A549 (cell line): ENCODE data around the gene ADAMTSL5. TPM values are rescaled to one million over a fixed set of nuclear protein-coding genes. Genes with fewer than 3 reads are reported as not detected.

ENCODE experiments used
- ATAC-seq, 2 experiments: fragments of 200-7000 bp in 1 of 2; fragments of >200 bp in 1 of 2; cut with Nextera tagmentation in 1 of 2; cut with Tn5 transposase in 1 of 2; 3 replicates each; pipeline versions ENCODE4 v1.8.0 to v1.9.1; 2018 to 2020; ENCODE audit warnings: mild to moderate bottlenecking in 1 of 2, moderate library complexity in 1 of 2
- CTCF ChIA-PET: fragments of 300-600 bp; sonication (Branson Sonifier 250); formaldehyde crosslinking; extraction: SDS; loops from one replicate; lab custom pipeline; 2021; ENCODE audit warnings: antibody characterized with exemption, inconsistent platforms; lab: Yijun Ruan, JAX
- POLR2A ChIA-PET: fragments of 350-600 bp; formaldehyde crosslinking; extraction: SDS; loops from one replicate; lab custom pipeline; 2021; ENCODE audit warnings: antibody characterized with exemption, inconsistent platforms; lab: Yijun Ruan, JAX
- DNase-seq, 2 experiments: peaks; one replicate each; pipeline versions ENCODE4 v3.0.0 to v3.0.0-alpha.2; 2011 to 2016; ENCODE audit warnings: low read depth in 1 of 2, low spot score in 1 of 2
- FAIRE-seq: peaks from 2 replicates; lab custom pipeline; 2011; peaks lifted over from hg19 to GRCh38; lab: Jason Lieb, UNC
- H3K27ac ChIP-seq, 2 experiments: fragments of >200 bp; sonication (Bioruptor Twin); formaldehyde crosslinking; 3 replicates each; pipeline ENCODE4 v1.5.1; 2016 to 2017
- H3K4me1 ChIP-seq: fragments of >200 bp; sonication (Bioruptor Twin); formaldehyde crosslinking; 3 replicates; pipeline ENCODE4 v1.6.1; 2016
- H3K4me2 ChIP-seq: fragments of >200 bp; sonication (Bioruptor Twin); formaldehyde crosslinking; 3 replicates; pipeline ENCODE4 v1.6.1; 2016
- H3K4me3 ChIP-seq: fragments of >200 bp; sonication (Bioruptor Twin); formaldehyde crosslinking; 3 replicates; pipeline ENCODE4 v1.5.1; 2016
- H3K9me3 ChIP-seq: fragments of >200 bp; sonication (Bioruptor Twin); formaldehyde crosslinking; 3 replicates; pipeline ENCODE4 v1.6.1; 2016
- BCL3 ChIP-seq: fragments of >200 bp; sonication (Bioruptor Twin); formaldehyde crosslinking; IDR thresholded peaks from 3 replicates; pipeline ENCODE4 v1.6.1; 2016
- CBX2 ChIP-seq: fragments of 200-600 bp; sonication (generic); IDR thresholded peaks from 2 replicates; pipeline ENCODE4 v1.6.1; 2016; ENCODE audit warnings: low read depth, mild to moderate bottlenecking, borderline replicate concordance
- CEBPB ChIP-seq, 2 experiments: fragments of >200 bp in 1 of 2; sonication (Bioruptor Twin) in 1 of 2; formaldehyde crosslinking in 1 of 2; IDR thresholded peaks; 2 replicates each; pipeline ENCODE4 v1.6.1; 2012 to 2016
- CHD2 ChIP-seq: fragments of 150-350 bp; IDR thresholded peaks from 2 replicates; pipeline ENCODE4 v1.6.1; 2014; ENCODE audit warnings: low read length; ENCODE audit not compliant: partially characterized antibody
- CTCF ChIP-seq: fragments of >200 bp; sonication (Bioruptor Twin); formaldehyde crosslinking; IDR thresholded peaks from 3 replicates; pipeline ENCODE4 v1.5.1; 2016
- EHF ChIP-seq: fragments of 250-450 bp; sonication (Bioruptor Pico); IDR thresholded peaks from 2 replicates; pipeline ENCODE4 v1.5.0; 2020; ENCODE audit warnings: mild to moderate bottlenecking
- EP300 ChIP-seq, 2 experiments: fragments of >200 bp; sonication (Bioruptor Twin); formaldehyde crosslinking; IDR thresholded peaks; 2 replicates in 1 of 2; 3 replicates in 1 of 2; pipeline ENCODE4 v1.6.1; 2016 to 2017
- FOSL2 ChIP-seq, 2 experiments: fragments of 450-650 bp in 1 of 2; fragments of >200 bp in 1 of 2; sonication (Bioruptor Twin) in 1 of 2; formaldehyde crosslinking; IDR thresholded peaks; 2 replicates each; pipeline versions ENCODE4 v1.5.0 to v1.6.1; 2016 to 2020; ENCODE audit warnings: mild to moderate bottlenecking in 1 of 2, moderate library complexity in 1 of 2
- HDAC2 ChIP-seq: fragments of 200-600 bp; sonication (generic); IDR thresholded peaks from 2 replicates; pipeline ENCODE4 v1.6.1; 2016
- HMGXB4 ChIP-seq: fragments of 250-450 bp; sonication (Bioruptor Pico); IDR thresholded peaks from 2 replicates; pipeline ENCODE4 v1.5.0; 2021; ENCODE audit warnings: mild to moderate bottlenecking, moderate library complexity, borderline replicate concordance
- HOXA7 ChIP-seq: fragments of 250-450 bp; sonication (Bioruptor Pico); IDR thresholded peaks from 2 replicates; pipeline ENCODE4 v1.5.0; 2020; ENCODE audit warnings: mild to moderate bottlenecking, moderate library complexity
- HOXB13 ChIP-seq: fragments of 250-450 bp; sonication (Bioruptor Pico); IDR thresholded peaks from 2 replicates; pipeline ENCODE4 v1.5.0; 2020; ENCODE audit warnings: low read depth, mild to moderate bottlenecking, moderate library complexity
- HOXB5 ChIP-seq: fragments of 250-450 bp; sonication (Bioruptor Pico); IDR thresholded peaks from 2 replicates; pipeline ENCODE4 v1.5.0; 2020; ENCODE audit warnings: mild to moderate bottlenecking, moderate library complexity
- JUN ChIP-seq, 2 experiments: fragments of >200 bp; sonication (Bioruptor Twin); formaldehyde crosslinking; IDR thresholded peaks; 2 replicates in 1 of 2; 3 replicates in 1 of 2; pipeline ENCODE4 v1.6.1; 2016 to 2017
- KDM1A ChIP-seq: fragments of 200-600 bp; sonication (generic); IDR thresholded peaks from 2 replicates; pipeline ENCODE4 v1.6.1; 2016; ENCODE audit warnings: low read depth, mild to moderate bottlenecking
- KDM5A ChIP-seq: fragments of 200-600 bp; sonication (generic); IDR thresholded peaks from 2 replicates; pipeline ENCODE4 v1.6.1; 2016; ENCODE audit warnings: antibody characterized with exemption, mild to moderate bottlenecking
- MAFK ChIP-seq: fragments of 450-650 bp; IDR thresholded peaks from 2 replicates; pipeline ENCODE4 v1.6.1; 2014; ENCODE audit not compliant: partially characterized antibody
- MAZ ChIP-seq: fragments of 150-350 bp; IDR thresholded peaks from 2 replicates; pipeline ENCODE4 v1.6.1; 2014; ENCODE audit warnings: antibody characterized with exemption, low read depth, low read length, borderline replicate concordance
- NFE2L2 ChIP-seq: fragments of 150-350 bp; conservative IDR thresholded peaks from 2 replicates; pipeline ENCODE4 v1.6.1; 2014; ENCODE audit warnings: low read length
- NR3C1 ChIP-seq: fragments of >200 bp; sonication (Bioruptor Twin); formaldehyde crosslinking; IDR thresholded peaks from 3 replicates; pipeline ENCODE4 v1.6.1; 2017
- POLR2A ChIP-seq: IDR thresholded peaks from 2 replicates; pipeline ENCODE4 v1.6.1; 2012; ENCODE audit warnings: mild to moderate bottlenecking, low read length
- REST ChIP-seq: fragments of 200-600 bp; sonication (generic); IDR thresholded peaks from 2 replicates; pipeline ENCODE4 v1.6.1; 2016; ENCODE audit warnings: antibody characterized with exemption, mild to moderate bottlenecking, moderate library complexity
- RFX5 ChIP-seq: fragments of 450-650 bp; IDR thresholded peaks from 2 replicates; pipeline ENCODE4 v1.7.1; 2014; ENCODE audit warnings: antibody characterized with exemption, mild to moderate bottlenecking, moderate library complexity
- TFCP2L1 ChIP-seq: fragments of 250-450 bp; sonication (Bioruptor Pico); IDR thresholded peaks from 2 replicates; pipeline ENCODE4 v1.5.0; 2021; ENCODE audit warnings: mild to moderate bottlenecking
- TP53 ChIP-seq: fragments of 250-450 bp; sonication (Bioruptor Pico); IDR thresholded peaks from 2 replicates; pipeline ENCODE4 v1.5.0; 2021; ENCODE audit warnings: mild to moderate bottlenecking, moderate library complexity
- ZC3H11A ChIP-seq: fragments of 450-650 bp; IDR thresholded peaks from 2 replicates; pipeline ENCODE4 v1.6.1; 2014; ENCODE audit warnings: antibody characterized with exemption, mild to moderate bottlenecking
- WGBS: methylation state at CpG from one replicate; pipeline ENCODE4 v1.1.6; 2017; ENCODE audit errors: missing lambda C conversion rate; 5-methylcytosine and 5-hydroxymethylcytosine counted together
- polyA plus RNA-seq, 4 experiments: library from polyadenylated mRNA; depleted of rRNA in 3 of 4; stranded (reverse); fragments of >200 nt; fragmentation: RNase III in 1 of 4; extraction: RNeasy Plus Mini Kit Qiagen cat#74134 plus additional on column Dnase treatment in 1 of 4; gene quantifications; 2 replicates in 3 of 4; 3 replicates in 1 of 4; pipeline ENCODE4 v1.2.3, GENCODE V29; 2011 to 2017

ADAMTSL5 gene
- polyA plus RNA-seq, 2 of the 4 experiments (the other 2 are of a cell fraction) = 1.4 to 3.0 TPM

GRCh38 chr19:1481893-1482360, 30.9 kb downstream of the ADAMTSL5 start (continued):
- no peak for TF ChIP-seq BCL3
- TF ChIP-seq TFCP2L1 (CRISPR knock-in tag) = no peak
- TF ChIP-seq JUN (IDR thresholded peaks at IDR 0.05) = no peak
- TF ChIP-seq CTCF = no peak
- no peak for TF ChIP-seq CEBPB (IDR thresholded peaks at IDR 0.05)
- no peak for TF ChIP-seq FOSL2 (IDR thresholded peaks at IDR 0.05)
- no peak for TF ChIP-seq FOSL2 (CRISPR knock-in tag; IDR thresholded peaks at IDR 0.05)
- no peak for TF ChIP-seq ZC3H11A
- TF ChIP-seq RFX5 = no peak
- TF ChIP-seq HOXB13 (CRISPR knock-in tag) = no peak
- no peak for TF ChIP-seq HDAC2
- no peak for TF ChIP-seq MAFK
- no peak for TF ChIP-seq HMGXB4 (CRISPR knock-in tag)
- TF ChIP-seq HOXA7 = no peak

GRCh38 chr19:1481224-1481892, 31.5 kb downstream of the ADAMTSL5 start:
- H3K4me2 ChIP-seq = no peak overlapping the region
- POLR2A ChIA-PET = no interaction called here
- no peak overlapping the region for H3K27ac ChIP-seq
- CTCF ChIA-PET = no interaction called here
- H3K4me1 ChIP-seq = peaks cover 11% of the 10 kb centered on the region; the same call in 2 of the 3 replicates
- ATAC-seq (no peak), FAIRE-seq (no peak), DNase-seq (no peak)
- 84% methylated on average over 9 of the region's 26 CpGs for WGBS
- TF ChIP-seq MAZ (no peak), CHD2 (no peak), NFE2L2 (no peak), CEBPB (IDR thresholded peaks at IDR 0.05) (no peak), KDM1A (no peak), KDM5A (no peak), EHF (CRISPR knock-in tag) (no peak), FOSL2 (IDR thresholded peaks at IDR 0.05) (no peak), FOSL2 (CRISPR knock-in tag; IDR thresholded peaks at IDR 0.05) (no peak), POLR2A (no peak), TP53 (CRISPR knock-in tag) (no peak), BCL3 (no peak), EP300 (IDR thresholded peaks at IDR 0.05) (no peak), CBX2 (no peak), REST (no peak), NR3C1 (no peak), HOXB5 (CRISPR knock-in tag) (no peak)
- TF ChIP-seq, all 56 proteins: peak for 0
- H3K4me3 ChIP-seq = no peak overlapping the region
- no peaks in the 10 kb centered on the region for H3K9me3 ChIP-seq
